NCI-H2107 treated with DMSO at 0.1 percent for 48 hours (cell line): Measurements from ENCODE around the gene HIPK1.

Experiments
- DNase-seq: peaks from one replicate; lab custom pipeline; 2025; ENCODE audit not compliant: unreplicated experiment; lab: John Stamatoyannopoulos, UW

The HIPK1 gene

GRCh38 chr1:113913312-113913668 lies 15.8 kb upstream of the HIPK1 start:
- DNase-seq = no peak

GRCh38 chr1:113913887-113914664 lies 15.0 kb upstream of the HIPK1 start:
- DNase-seq = no peak

GRCh38 chr1:113916974-113917373 lies 12.2 kb upstream of the HIPK1 start:
- no peak for DNase-seq

DNA sequence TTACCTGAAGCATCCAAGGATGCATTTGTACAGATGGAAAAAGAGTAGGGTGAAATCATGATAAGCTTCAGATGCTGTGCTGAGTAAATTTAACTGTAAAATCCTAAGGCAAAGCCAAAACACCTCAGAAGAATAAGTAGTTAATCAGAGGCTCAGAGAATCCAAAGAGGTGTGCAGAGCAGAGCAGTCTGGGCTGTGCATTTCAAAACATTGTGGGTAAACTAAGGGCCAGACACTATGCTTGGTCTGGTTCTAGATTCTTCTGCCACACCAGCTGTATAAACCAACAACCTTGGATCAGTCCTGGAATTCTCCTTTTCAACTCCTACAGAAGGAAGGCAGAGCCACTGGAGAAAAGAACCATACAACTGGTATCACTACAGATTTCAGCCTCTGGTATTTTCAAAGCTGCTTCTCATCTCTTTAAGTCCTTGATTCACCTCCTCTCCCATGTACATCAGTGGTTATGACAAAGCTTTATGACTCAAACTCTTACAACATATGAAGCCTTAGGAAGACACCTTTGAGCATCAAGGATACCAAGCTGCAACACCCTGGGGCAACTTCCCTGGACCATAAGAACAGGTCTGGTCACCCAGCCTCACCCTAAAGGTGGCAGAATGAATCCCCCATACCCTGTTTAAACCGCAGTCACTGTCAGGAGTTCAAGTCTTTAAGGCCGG lies 11.6 kb upstream of the HIPK1 start:
- no peak for DNase-seq

- no peak for DNase-seq
Observed at GRCh38 chr1:113918243-113918642, 10.9 kb upstream of the HIPK1 start.

DNA sequence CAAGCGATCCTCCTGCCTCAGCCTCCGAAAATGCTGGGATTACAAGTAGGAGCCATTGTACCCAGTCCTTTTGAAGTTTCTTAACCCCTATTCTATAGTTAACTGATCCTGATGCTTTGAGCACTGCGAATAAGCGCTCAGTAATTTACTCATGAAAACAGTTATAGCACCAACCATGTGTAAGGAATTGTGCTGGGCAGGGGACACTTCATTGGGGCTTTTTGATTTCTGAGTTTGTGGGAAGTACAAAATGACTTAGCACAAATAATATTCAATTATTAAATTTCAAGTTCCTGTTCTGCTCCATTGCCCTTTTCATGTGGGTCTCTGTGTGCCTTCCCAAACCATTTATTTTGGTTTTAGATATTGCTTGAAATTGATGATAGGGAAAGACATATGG lies 6.2 kb upstream of the HIPK1 start:
- DNase-seq = no peak

DNA sequence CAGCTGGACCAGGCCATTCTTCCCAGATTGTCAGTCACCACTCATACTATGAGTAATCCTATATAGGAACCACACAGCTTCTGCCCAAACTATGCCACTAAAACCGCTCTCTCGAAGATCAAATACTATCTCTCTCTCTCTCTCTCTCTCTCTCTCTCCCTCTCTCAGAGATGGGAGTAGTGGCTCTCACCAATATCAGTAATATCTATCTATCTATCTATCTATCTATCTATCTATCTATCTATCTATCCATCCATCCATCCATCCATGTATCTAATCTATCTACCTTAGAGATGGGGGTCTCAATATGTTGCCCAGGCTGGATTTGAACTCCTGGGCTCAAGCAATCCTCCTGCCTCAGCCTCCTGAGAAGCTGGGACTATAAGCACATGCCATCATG lies 4.7 kb upstream of the HIPK1 start:
- no peak for DNase-seq

GRCh38 chr1:113928187-113928930 lies 765 bp upstream of the HIPK1 start:
- no peak for DNase-seq

DNA sequence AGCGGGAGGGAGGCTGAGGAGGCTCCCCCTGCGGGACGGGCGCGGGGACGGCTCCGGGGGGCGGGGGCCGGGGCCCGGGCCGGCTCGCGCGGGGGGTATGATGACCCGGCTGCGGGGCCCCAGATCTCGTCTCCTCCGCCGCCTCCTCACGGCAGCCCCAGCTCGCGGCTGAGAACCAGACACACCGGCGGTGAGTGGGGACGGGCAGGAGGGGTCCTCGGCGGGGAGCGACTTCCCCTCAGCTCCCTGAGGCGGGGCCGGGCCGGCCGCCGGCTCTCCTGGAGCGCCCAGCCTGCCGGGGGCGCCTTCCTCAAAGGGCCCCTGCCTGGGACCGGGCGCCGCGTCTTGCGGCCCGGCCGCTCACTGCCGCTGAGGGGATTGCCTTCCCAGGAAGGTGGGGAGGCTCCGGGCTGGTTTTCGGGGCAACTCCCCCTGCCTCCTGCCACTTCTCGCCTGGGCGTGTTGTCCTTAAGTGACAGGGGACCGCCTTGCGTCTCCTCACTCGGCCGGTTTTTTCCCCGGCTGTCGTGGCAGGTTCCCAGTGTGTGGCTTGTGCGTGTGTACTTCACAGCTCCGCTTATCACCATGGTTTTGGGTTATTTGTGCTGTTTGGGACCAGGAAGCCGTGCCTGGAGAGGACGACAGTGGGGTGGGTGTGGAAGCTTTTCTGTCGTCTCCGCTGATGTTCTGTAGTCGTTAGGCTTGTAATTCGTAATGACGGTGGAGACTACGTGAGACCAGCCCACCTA lies 800 bp downstream of the HIPK1 start:
- no peak for DNase-seq

GRCh38 chr1:113930499-113931161 lies 1.5 kb downstream of the HIPK1 start:
- no peak for DNase-seq

GRCh38 chr1:113931451-113931851 lies 2.3 kb downstream of the HIPK1 start:
- DNase-seq = no peak

- DNase-seq = no peak
Observed at GRCh38 chr1:113934006-113934405, 4.9 kb downstream of the HIPK1 start.

DNA sequence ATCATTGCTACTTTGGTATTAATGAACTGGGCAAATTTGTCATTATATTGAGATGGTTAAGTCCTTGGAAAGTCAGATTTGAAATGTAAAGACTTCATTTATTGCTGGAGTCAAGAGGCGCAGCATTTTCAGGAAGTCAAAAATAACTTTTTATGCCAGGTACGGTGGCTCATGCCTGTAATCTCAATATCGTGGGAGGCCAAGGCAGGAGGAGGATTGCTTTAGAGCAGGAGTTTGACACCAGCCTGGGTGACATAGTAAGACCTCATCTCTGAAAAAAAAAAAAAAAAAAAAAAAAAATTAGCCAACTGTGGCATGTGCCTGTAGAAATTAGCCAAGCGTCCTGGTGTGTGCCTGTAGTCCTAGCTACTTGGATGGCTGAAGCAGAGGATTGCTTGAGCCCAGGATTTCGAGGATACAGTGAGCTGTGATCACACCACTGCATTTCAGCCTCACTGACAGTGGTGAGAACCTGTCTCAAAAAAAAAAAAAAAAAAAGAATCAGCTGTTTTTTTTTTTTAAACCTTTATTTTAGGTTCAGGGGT lies 5.5 kb downstream of the HIPK1 start:
- no peak for DNase-seq

GRCh38 chr1:113935176-113935575 lies 6.1 kb downstream of the HIPK1 start:
- DNase-seq = no peak

DNA sequence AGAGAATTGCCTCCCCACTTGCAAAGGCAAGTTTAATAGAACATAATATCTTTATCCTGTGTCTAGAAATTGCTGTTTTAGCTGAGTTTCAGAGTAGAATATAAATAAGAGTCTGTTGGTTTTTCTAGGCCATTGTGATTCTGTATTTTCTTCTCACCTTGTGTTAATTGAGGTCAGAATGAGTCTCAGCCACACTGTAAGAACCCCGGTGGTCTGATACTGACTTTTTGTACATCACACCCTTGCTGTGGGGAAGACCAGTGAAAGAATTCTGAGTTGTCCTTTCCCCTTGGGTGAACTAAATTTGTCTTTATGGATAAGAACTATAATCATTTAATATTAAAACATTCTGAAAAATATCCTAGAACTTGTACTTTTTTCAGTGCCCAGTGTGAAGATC lies 6.8 kb downstream of the HIPK1 start:
- DNase-seq = no peak

GRCh38 chr1:113937146-113937545 lies 8.0 kb downstream of the HIPK1 start:
- DNase-seq = no peak

DNA sequence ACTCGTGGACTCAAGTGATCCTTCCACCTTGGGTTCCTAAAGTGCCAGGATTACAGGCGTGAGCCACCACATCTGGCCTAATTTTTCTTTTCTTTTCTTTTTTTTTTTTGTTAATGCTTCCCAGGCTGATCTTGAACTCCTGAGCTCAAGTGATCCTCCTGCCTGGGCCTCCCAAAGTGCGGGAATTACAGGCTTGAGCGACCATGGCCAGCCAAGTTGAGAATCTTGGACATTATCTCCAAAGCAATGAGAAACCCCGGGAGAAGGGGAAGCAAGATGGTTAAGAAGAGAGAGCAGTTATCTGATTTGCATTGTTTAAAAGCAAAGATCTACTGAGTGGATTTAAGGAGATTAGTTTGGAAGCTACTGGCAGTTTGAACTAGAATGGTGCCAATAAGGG lies 9.1 kb downstream of the HIPK1 start:
- DNase-seq = no peak

GRCh38 chr1:113940365-113941244 lies 11.5 kb downstream of the HIPK1 start:
- no peak for DNase-seq

DNA sequence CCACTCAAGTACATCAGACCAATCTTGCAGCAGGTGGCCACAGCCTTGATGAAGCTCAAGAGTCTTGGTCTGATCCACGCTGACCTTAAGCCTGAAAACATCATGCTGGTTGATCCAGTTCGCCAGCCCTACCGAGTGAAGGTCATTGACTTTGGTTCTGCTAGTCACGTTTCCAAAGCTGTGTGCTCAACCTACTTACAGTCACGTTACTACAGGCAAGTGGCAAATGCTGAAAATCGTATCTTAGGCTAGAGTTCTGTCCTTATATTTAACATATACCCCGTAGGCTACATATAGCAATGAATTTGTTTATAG lies 12.1 kb downstream of the HIPK1 start:
- DNase-seq = no peak

DNA sequence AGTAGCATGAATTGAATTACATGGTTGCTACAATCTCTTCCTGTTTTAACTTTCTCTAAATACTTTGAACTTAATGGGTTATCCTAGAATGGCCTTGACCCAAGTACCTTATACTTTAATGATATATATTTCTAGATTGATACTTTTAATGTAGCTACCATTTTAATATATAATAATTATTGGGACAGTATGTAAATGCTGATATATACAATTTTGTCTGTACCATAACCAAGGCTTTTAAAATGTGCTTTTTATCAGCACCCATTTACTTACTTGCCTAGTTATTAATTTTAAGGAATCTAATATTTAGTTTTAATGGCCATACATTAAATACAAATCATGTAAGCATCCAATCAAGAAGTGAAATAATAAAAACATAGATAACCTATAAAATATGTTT lies 13.4 kb downstream of the HIPK1 start:
- DNase-seq = no peak
